ENCODE results near the gene ACSS3. TPM values are rescaled to one million over a fixed set of nuclear protein-coding genes. Genes with fewer than 3 reads are reported as not detected.

The ACSS3 gene
- polyA plus RNA-seq, 1 of the 3 experiments (the other 2 are of a cell fraction), result 0.02 TPM

- H3K27ac ChIP-seq (ENCODE audit: low read depth in 2 of 2, low read length in 1 of 2), result no peak overlapping the region
- POLR2A ChIA-PET, result no interaction called here
- no peaks in the 10 kb centered on the region for H3K9me3 ChIP-seq
- no peak for DNase-seq
- no peak for TF ChIP-seq FOXJ3 (CRISPR knock-in tag; IDR thresholded peaks at IDR 0.05)
- no peak for TF ChIP-seq SMC3 (IDR thresholded peaks at IDR 0.05; ENCODE audit: low read depth, low read length)
- no peak for TF ChIP-seq RFX5 (IDR thresholded peaks at IDR 0.05; ENCODE audit: low read length)
- TF ChIP-seq POLR2AphosphoS5 (IDR thresholded peaks at IDR 0.05; ENCODE audit: low read depth, low read length), result no peak
- no peak for TF ChIP-seq MEF2A (IDR thresholded peaks at IDR 0.05; ENCODE audit: borderline replicate concordance, low read depth)
- no peak for TF ChIP-seq MAX (IDR thresholded peaks at IDR 0.05; ENCODE audit: low read depth)
- TF ChIP-seq ELF1 (IDR thresholded peaks at IDR 0.05), result no peak
- TF ChIP-seq PBX3 (IDR thresholded peaks at IDR 0.05), result no peak
- TF ChIP-seq TEAD4 (IDR thresholded peaks at IDR 0.05; ENCODE audit: borderline replicate concordance, insufficient read depth), result no peak
- no peak for TF ChIP-seq IRF3 (IDR thresholded peaks at IDR 0.05; ENCODE audit: low read depth, low read length)
- no peak overlapping the region for H3K4me3 ChIP-seq (ENCODE audit: low read depth in 2 of 2, low read length in 1 of 2)
- CTCF ChIA-PET, result no interaction called here
- H3K36me3 ChIP-seq (replicated peaks in 1 of 2; ENCODE audit: control insufficient read depth in 1 of 2, insufficient read depth in 2 of 2, low read length in 1 of 2), result no peaks in the 10 kb centered on the region
- H3K4me1 ChIP-seq (ENCODE audit: control insufficient read depth in 1 of 2, insufficient read depth in 2 of 2, low read depth in 1 of 2, low read length in 1 of 2), result no peaks in the 10 kb centered on the region
- no peak overlapping the region for H3K9ac ChIP-seq
- no peak overlapping the region for H2AFZ ChIP-seq (ENCODE audit: low read depth)
- H3F3A ChIP-seq (replicated peaks; ENCODE audit: insufficient read depth), result no peaks in the 10 kb centered on the region
- H3K4me2 ChIP-seq, result no peak overlapping the region
- no peaks in the 10 kb centered on the region for H3K79me2 ChIP-seq (ENCODE audit: insufficient read depth)
- no peaks in the 10 kb centered on the region for H4K20me1 ChIP-seq (ENCODE audit: insufficient read depth)
- no peaks in the 10 kb centered on the region for H3K9me2 ChIP-seq
- no peaks in the 10 kb centered on the region for H3K27me3 ChIP-seq (ENCODE audit: insufficient read depth)
- WGBS (ENCODE audit: low lambda C conversion rate), result 44% methylated on average over 5 of the region's 5 CpGs
Observed at GRCh38 chr12:81270385-81270784, 192.5 kb downstream of the ACSS3 start.

GRCh38 chr12:81274637-81275529 lies 197.0 kb downstream of the ACSS3 start:
- no peaks in the 10 kb centered on the region for H3K4me1 ChIP-seq (ENCODE audit: control insufficient read depth in 1 of 2, insufficient read depth in 2 of 2, low read depth in 1 of 2, low read length in 1 of 2)
- DNase-seq, result no peak
- CTCF ChIA-PET, result no interaction called here
- no peaks in the 10 kb centered on the region for H3K9me3 ChIP-seq
- no peak overlapping the region for H3K4me2 ChIP-seq
- H3K9ac ChIP-seq, result no peak overlapping the region
- POLR2A ChIA-PET, result no interaction called here
- no peak overlapping the region for H3K4me3 ChIP-seq (ENCODE audit: low read depth in 2 of 2, low read length in 1 of 2)
- WGBS (ENCODE audit: low lambda C conversion rate), result 22% methylated on average over 8 of the region's 8 CpGs
- H3K9me2 ChIP-seq, result no peaks in the 10 kb centered on the region
- no peaks in the 10 kb centered on the region for H3F3A ChIP-seq (replicated peaks; ENCODE audit: insufficient read depth)
- no peaks in the 10 kb centered on the region for H3K36me3 ChIP-seq (replicated peaks in 1 of 2; ENCODE audit: control insufficient read depth in 1 of 2, insufficient read depth in 2 of 2, low read length in 1 of 2)
- no peak overlapping the region for H3K27ac ChIP-seq (ENCODE audit: low read depth in 2 of 2, low read length in 1 of 2)
- H3K27me3 ChIP-seq (ENCODE audit: insufficient read depth), result peaks cover 5% of the 10 kb centered on the region; the same call in 1 of the 2 replicates
- TF ChIP-seq FOXM1 (IDR thresholded peaks at IDR 0.05; ENCODE audit: low read depth) (no peak), MXI1 (IDR thresholded peaks at IDR 0.05; ENCODE audit: low read depth, low read length) (no peak)
- H4K20me1 ChIP-seq (ENCODE audit: insufficient read depth), result no peaks in the 10 kb centered on the region
- H2AFZ ChIP-seq (ENCODE audit: low read depth), result no peak overlapping the region
- no peaks in the 10 kb centered on the region for H3K79me2 ChIP-seq (ENCODE audit: insufficient read depth)
